HepG2 (cell line): ENCODE data around the gene GDF2. TPM values are rescaled to one million over a fixed set of nuclear protein-coding genes. Genes with fewer than 3 reads are reported as not detected.

Experiments
- ATAC-seq: fragments of 200-7000 bp; cut with Tn5 transposase; 3 replicates; pipeline ENCODE4 v1.9.1; 2020; ENCODE audit warnings: mild to moderate bottlenecking, moderate library complexity
- BruUV-seq: library from RNA; stranded (reverse); fragments of 400-500 nt; replicated peaks from 2 replicates; lab custom pipeline; 2021; lab: Mats Ljungman, UMichigan
- CTCF ChIA-PET: fragments of 300-600 bp; formaldehyde crosslinking; extraction: SDS; loops from one replicate; lab custom pipeline; 2021; ENCODE audit warnings: low total read pairs, inconsistent platforms, low intra/inter-chr PET ratio; lab: Yijun Ruan, JAX
- POLR2A ChIA-PET: fragments of 350-600 bp; sonication (Branson Sonifier 250); formaldehyde crosslinking; loops from one replicate; lab custom pipeline; 2020; ENCODE audit warnings: antibody characterized with exemption, inconsistent platforms; lab: Yijun Ruan, JAX
- DNase-seq: peaks from one replicate; pipeline ENCODE4 v3.0.0-alpha.2; 2015; ENCODE audit warnings: low spot score
- FAIRE-seq: peaks from 3 replicates; lab custom pipeline; 2011; peaks lifted over from hg19 to GRCh38; lab: Jason Lieb, UNC
- H2AFZ ChIP-seq: one replicate; pipeline ENCODE4 v1.6.1; 2011; ENCODE audit warnings: low read length, inconsistent platforms
- H3K27ac ChIP-seq: fragments of 300-600 bp; 3 replicates; pipeline ENCODE4 v1.8.0; 2011; ENCODE audit warnings: mixed run types, mild to moderate bottlenecking, mixed read lengths, low read length, inconsistent platforms; ENCODE audit not compliant: insufficient read depth; ENCODE audit errors: extremely low read length
- H3K27me3 ChIP-seq, 2 experiments: fragments of 200-600 bp in 1 of 2; 2 replicates in 1 of 2; 3 replicates in 1 of 2; pipeline versions ENCODE4 v1.6.0 to v1.8.0; 2011; ENCODE audit warnings: low read length in 2 of 2, mild to moderate bottlenecking in 2 of 2, moderate library complexity in 2 of 2, inconsistent platforms in 1 of 2; ENCODE audit not compliant: insufficient read depth in 2 of 2, control insufficient read depth in 1 of 2
- H3K36me3 ChIP-seq, 2 experiments: fragments of 200-600 bp in 1 of 2; replicated peaks in 1 of 2; 2 replicates in 1 of 2; 3 replicates in 1 of 2; pipeline versions ENCODE4 v1.5.1 to v1.8.0; 2011; ENCODE audit warnings: low read length in 2 of 2, inconsistent platforms in 1 of 2; ENCODE audit not compliant: insufficient read depth in 2 of 2, control insufficient read depth in 1 of 2
- H3K4me1 ChIP-seq: 2 replicates; pipeline ENCODE4 v1.5.1; 2012; ENCODE audit warnings: low read length, inconsistent platforms; ENCODE audit not compliant: insufficient read depth
- H3K4me2 ChIP-seq: 2 replicates; pipeline ENCODE4 v1.6.0; 2011; ENCODE audit warnings: low read depth, low read length, inconsistent platforms
- H3K4me3 ChIP-seq, 3 experiments: fragments of 200-600 bp in 1 of 3; sonication (generic), shearing (Covaris generic) in 1 of 3; replicated peaks in 1 of 3; 2 replicates each; pipeline ENCODE4 v1.5.1; 2011 to 2016; ENCODE audit warnings: low read length in 3 of 3, inconsistent platforms in 2 of 3, low read depth in 2 of 3, mild to moderate bottlenecking in 2 of 3, control low read depth in 1 of 3, mixed read lengths in 1 of 3; ENCODE audit not compliant: insufficient read depth in 1 of 3
- H3K79me2 ChIP-seq: one replicate; pipeline ENCODE4 v1.6.1; 2011; ENCODE audit warnings: low read length, inconsistent platforms; ENCODE audit not compliant: insufficient read depth
- H3K9ac ChIP-seq: 2 replicates; pipeline ENCODE4 v1.6.0; 2011; ENCODE audit warnings: mild to moderate bottlenecking, low read depth, low read length, inconsistent platforms; ENCODE audit not compliant: insufficient read depth
- H3K9me3 ChIP-seq: 2 replicates; pipeline ENCODE4 v1.5.1; 2012; ENCODE audit warnings: mild to moderate bottlenecking, low read length
- H4K20me1 ChIP-seq: 2 replicates; pipeline ENCODE4 v1.6.0; 2011; ENCODE audit warnings: inconsistent platforms, mild to moderate bottlenecking, low read length, moderate library complexity; ENCODE audit not compliant: insufficient read depth
- JUN ChIP-seq: sonication (generic); formaldehyde crosslinking; IDR thresholded peaks from 2 replicates; pipeline ENCODE4 v1.4.0; 2020; ENCODE audit warnings: mild to moderate bottlenecking, missing genetic modification reagents
- ZFP36 ChIP-seq: fragments of 150-350 bp; IDR thresholded peaks from 2 replicates; pipeline ENCODE4 v1.6.1; 2018; ENCODE audit warnings: borderline replicate concordance, low read length, low read depth; ENCODE audit not compliant: partially characterized antibody
- WGBS: methylation state at CpG from one replicate; pipeline ENCODE4 v1.1.6; 2017; ENCODE audit warnings: low lambda C conversion rate; 5-methylcytosine and 5-hydroxymethylcytosine counted together
- in situ Hi-C: cut with HindIII; loops from 2 replicates; pipeline ENCODE4 v1.10.0; 2017; ENCODE audit warnings: low pct_unique_long_range_greater_than_20kb; ENCODE audit not compliant: extremely low pct_ligation_motif_present
- intact Hi-C: fragments of 100-400 bp; cut with micrococcal nuclease; formaldehyde crosslinking; loops from one replicate; pipeline ENCODE4 v1.10.0; 2022; ENCODE audit not compliant: unreplicated experiment
- polyA plus RNA-seq, 8 experiments: library from polyadenylated mRNA; depleted of rRNA in 3 of 8; stranded (reverse) in 7 of 8; unstranded in 1 of 8; fragments of >200 nt; fragmentation: Illumina TruSeq in 4 of 8; extraction: Trizol in 4 of 8; gene quantifications; 2 replicates each; pipeline versions ENCODE4 v1.2.1 to v1.2.3, GENCODE V29; 2011 to 2016; ENCODE audit warnings: low read depth in 4 of 8, missing spikeins in 1 of 8, mixed read lengths in 1 of 8; ENCODE audit not compliant: insufficient read depth in 1 of 8
- total RNA-seq, 5 experiments: library from RNA; depleted of rRNA; stranded (reverse); fragments of >200 nt; fragmentation: Illumina TruSeq; extraction: Trizol; gene quantifications; 2 replicates each; pipeline ENCODE4 v1.2.3, GENCODE V29; 2016; ENCODE audit warnings: low read depth in 1 of 5
- TF ChIP-seq, protein P1 (sequence below): sonication (generic); formaldehyde crosslinking; IDR thresholded peaks from 2 replicates; pipeline ENCODE4 v1.5.1; 2020; ENCODE audit warnings: mild to moderate bottlenecking, missing genetic modification reagents, moderate library complexity
- TF ChIP-seq, protein P2 (sequence below): sonication (generic); formaldehyde crosslinking; IDR thresholded peaks from 2 replicates; pipeline ENCODE4 v1.5.0; 2020; ENCODE audit warnings: missing genetic modification reagents

Gene GDF2
- total and polyA plus RNA-seq, 2 of the 13 experiments (the other 11 are each of a cell fraction or from before 2014, with no cell fraction given), result not detected

DNA sequence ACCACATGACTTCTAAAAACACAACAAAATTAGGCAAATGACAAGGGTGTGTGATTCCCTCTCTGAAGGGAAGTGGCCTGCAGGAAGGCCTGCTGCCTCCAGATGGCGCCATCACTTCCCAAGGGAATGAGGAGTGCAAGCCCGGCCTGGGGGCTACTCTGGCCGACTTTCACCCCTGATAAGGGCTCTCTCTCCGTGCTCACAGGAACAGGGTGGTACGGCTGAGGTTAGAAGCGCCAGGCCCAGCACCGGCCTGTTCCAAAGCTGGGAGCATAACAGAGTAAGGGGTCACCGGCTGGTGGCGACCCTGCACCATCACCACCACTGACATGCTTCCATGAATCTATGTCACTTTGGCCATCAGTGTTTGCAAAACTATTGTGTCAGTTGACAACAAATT, 39.0 kb downstream of the GDF2 start (continued):
- TF ChIP-seq, protein P1, sequence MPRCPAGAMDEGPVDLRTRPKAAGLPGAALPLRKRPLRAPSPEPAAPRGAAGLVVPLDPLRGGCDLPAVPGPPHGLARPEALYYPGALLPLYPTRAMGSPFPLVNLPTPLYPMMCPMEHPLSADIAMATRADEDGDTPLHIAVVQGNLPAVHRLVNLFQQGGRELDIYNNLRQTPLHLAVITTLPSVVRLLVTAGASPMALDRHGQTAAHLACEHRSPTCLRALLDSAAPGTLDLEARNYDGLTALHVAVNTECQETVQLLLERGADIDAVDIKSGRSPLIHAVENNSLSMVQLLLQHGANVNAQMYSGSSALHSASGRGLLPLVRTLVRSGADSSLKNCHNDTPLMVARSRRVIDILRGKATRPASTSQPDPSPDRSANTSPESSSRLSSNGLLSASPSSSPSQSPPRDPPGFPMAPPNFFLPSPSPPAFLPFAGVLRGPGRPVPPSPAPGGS (CRISPR knock-in tag), result 0 out of 2 replicates have a peak, but pooled peaks have one; percentile 29
- no peak for TF ChIP-seq JUN (CRISPR knock-in tag)
- TF ChIP-seq ZFP36, result no peak

DNA sequence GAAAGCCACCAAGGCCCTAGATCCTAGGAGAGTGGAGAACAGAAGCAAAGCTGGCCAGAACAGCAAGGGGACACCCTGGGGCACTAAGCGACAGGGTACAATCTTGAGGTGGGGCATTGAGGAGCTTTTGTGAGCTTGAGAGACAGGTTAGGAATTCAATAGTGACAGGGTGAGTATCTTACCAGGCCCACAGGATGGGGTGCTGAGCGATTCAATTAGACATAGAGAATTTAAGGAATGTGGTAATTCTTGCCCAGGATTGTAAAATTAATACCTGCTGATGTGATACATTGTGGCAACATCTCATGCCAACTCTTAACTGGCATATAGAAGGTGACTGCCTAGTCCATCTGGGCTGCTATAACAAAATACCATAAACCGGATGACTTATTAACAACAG, 39.9 kb downstream of the GDF2 start:
- Histone ChIP-seq H3K4me3 (no peak overlapping the region), H3K27ac (no peak overlapping the region), H3K79me2 (no peaks in the 10 kb centered on the region), H3K27me3 (peaks cover 0 to 4% of the 10 kb centered on the region in 2 experiments; a peak in 2 of 5 replicates), H4K20me1 (no peaks in the 10 kb centered on the region), H3K4me2 (no peak overlapping the region), H3K9me3 (no peaks in the 10 kb centered on the region), H3K9ac (no peak overlapping the region), H2AFZ (no peak overlapping the region), H3K4me1 (peaks cover 10% of the 10 kb centered on the region; the same call in 1 of the 2 replicates), H3K36me3 (no peaks in the 10 kb centered on the region)
- no peak for FAIRE-seq
- no peak for DNase-seq
- in situ Hi-C loops, result no loop called here
- POLR2A ChIA-PET, result no interaction called here
- no peak for ATAC-seq
- WGBS, result 80% methylated on average over 3 of the region's 3 CpGs
- TF ChIP-seq, protein P2, sequence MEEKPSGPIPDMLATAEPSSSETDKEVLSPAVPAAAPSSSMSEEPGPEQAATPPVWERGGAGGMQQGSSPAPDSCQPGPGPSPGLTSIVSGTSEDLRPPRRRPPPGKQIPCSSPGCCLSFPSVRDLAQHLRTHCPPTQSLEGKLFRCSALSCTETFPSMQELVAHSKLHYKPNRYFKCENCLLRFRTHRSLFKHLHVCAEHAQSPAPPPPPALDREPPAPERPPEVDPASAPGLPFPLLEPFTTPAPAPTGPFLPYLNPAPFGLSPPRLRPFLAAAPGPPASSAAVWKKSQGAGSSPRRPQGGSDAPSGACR, result no peak
- intact Hi-C loops, result no loop called here
- CTCF ChIA-PET, result no interaction called here
- BruUV-seq, result no TSS peak
